A673 (cell line): ENCODE data around the gene RAB3C.

Experiments
- EZH2 ChIP-seq: fragments of 200-600 bp; sonication (generic); IDR thresholded peaks from 2 replicates; pipeline ENCODE4 v1.6.1; 2017; ENCODE audit warnings: borderline replicate concordance, low read depth, mild to moderate bottlenecking, mixed read lengths, antibody characterized with exemption, low read length; ENCODE audit not compliant: poor library complexity, severe bottlenecking
- TF ChIP-seq, protein P1 (sequence below): fragments of 300-800, 200-600 bp; sonication (generic); conservative IDR thresholded peaks from 2 replicates; pipeline ENCODE4 v1.5.1; 2017; ENCODE audit warnings: low read depth, mild to moderate bottlenecking, antibody characterized with exemption, low read length, moderate library complexity, mixed read lengths

DNA sequence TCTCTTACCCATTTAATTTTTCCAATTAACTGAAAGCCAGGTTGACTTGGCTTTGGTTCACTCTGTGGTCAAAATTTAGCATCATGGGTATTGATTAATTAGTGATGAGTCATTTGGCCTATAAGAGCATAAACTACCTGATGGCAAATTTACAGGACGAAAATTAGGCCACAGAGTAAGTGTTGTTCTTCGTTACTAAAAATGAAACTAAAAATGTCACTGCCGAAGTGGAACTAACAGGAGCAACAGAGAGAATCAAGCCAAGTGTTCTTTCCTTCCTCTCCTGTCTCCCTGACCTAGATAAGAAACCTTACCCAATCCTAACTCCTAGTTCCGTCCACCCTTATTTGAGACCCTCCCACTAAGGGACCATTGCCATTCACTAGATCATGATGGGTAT lies 176.9 kb downstream of the RAB3C start:
- no peak for TF ChIP-seq EZH2
- TF ChIP-seq, protein P1, sequence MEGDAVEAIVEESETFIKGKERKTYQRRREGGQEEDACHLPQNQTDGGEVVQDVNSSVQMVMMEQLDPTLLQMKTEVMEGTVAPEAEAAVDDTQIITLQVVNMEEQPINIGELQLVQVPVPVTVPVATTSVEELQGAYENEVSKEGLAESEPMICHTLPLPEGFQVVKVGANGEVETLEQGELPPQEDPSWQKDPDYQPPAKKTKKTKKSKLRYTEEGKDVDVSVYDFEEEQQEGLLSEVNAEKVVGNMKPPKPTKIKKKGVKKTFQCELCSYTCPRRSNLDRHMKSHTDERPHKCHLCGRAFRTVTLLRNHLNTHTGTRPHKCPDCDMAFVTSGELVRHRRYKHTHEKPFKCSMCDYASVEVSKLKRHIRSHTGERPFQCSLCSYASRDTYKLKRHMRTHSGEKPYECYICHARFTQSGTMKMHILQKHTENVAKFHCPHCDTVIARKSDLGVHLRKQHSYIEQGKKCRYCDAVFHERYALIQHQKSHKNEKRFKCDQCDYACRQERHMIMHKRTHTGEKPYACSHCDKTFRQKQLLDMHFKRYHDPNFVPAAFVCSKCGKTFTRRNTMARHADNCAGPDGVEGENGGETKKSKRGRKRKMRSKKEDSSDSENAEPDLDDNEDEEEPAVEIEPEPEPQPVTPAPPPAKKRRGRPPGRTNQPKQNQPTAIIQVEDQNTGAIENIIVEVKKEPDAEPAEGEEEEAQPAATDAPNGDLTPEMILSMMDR, result no peak
